HepG2 (cell line): ENCODE results near the gene MAPK8. TPM values are rescaled to one million over a fixed set of nuclear protein-coding genes. Genes with fewer than 3 reads are reported as not detected.

ENCODE experiments used
- ATAC-seq: fragments of 200-7000 bp; cut with Tn5 transposase; 3 replicates; pipeline ENCODE4 v1.9.1; 2020; ENCODE audit warnings: mild to moderate bottlenecking, moderate library complexity
- BruUV-seq: library from RNA; stranded (reverse); fragments of 400-500 nt; replicated peaks from 2 replicates; lab custom pipeline; 2021; lab: Mats Ljungman, UMichigan
- CTCF ChIA-PET: fragments of 300-600 bp; formaldehyde crosslinking; extraction: SDS; loops from one replicate; lab custom pipeline; 2021; ENCODE audit warnings: low total read pairs, inconsistent platforms, low intra/inter-chr PET ratio; lab: Yijun Ruan, JAX
- POLR2A ChIA-PET: fragments of 350-600 bp; sonication (Branson Sonifier 250); formaldehyde crosslinking; loops from one replicate; lab custom pipeline; 2020; ENCODE audit warnings: antibody characterized with exemption, inconsistent platforms; lab: Yijun Ruan, JAX
- DNase-seq: peaks from one replicate; pipeline ENCODE4 v3.0.0-alpha.2; 2015; ENCODE audit warnings: low spot score
- FAIRE-seq: peaks from 3 replicates; lab custom pipeline; 2011; peaks lifted over from hg19 to GRCh38; lab: Jason Lieb, UNC
- H2AFZ ChIP-seq: one replicate; pipeline ENCODE4 v1.6.1; 2011; ENCODE audit warnings: low read length, inconsistent platforms
- H3K27ac ChIP-seq: fragments of 300-600 bp; 3 replicates; pipeline ENCODE4 v1.8.0; 2011; ENCODE audit warnings: mixed run types, mild to moderate bottlenecking, mixed read lengths, low read length, inconsistent platforms; ENCODE audit not compliant: insufficient read depth; ENCODE audit errors: extremely low read length
- H3K27me3 ChIP-seq, 2 experiments: fragments of 200-600 bp in 1 of 2; 2 replicates in 1 of 2; 3 replicates in 1 of 2; pipeline versions ENCODE4 v1.6.0 to v1.8.0; 2011; ENCODE audit warnings: low read length in 2 of 2, mild to moderate bottlenecking in 2 of 2, moderate library complexity in 2 of 2, inconsistent platforms in 1 of 2; ENCODE audit not compliant: insufficient read depth in 2 of 2, control insufficient read depth in 1 of 2
- H3K36me3 ChIP-seq, 2 experiments: fragments of 200-600 bp in 1 of 2; replicated peaks in 1 of 2; 2 replicates in 1 of 2; 3 replicates in 1 of 2; pipeline versions ENCODE4 v1.5.1 to v1.8.0; 2011; ENCODE audit warnings: low read length in 2 of 2, inconsistent platforms in 1 of 2; ENCODE audit not compliant: insufficient read depth in 2 of 2, control insufficient read depth in 1 of 2
- H3K4me1 ChIP-seq: 2 replicates; pipeline ENCODE4 v1.5.1; 2012; ENCODE audit warnings: low read length, inconsistent platforms; ENCODE audit not compliant: insufficient read depth
- H3K4me2 ChIP-seq: 2 replicates; pipeline ENCODE4 v1.6.0; 2011; ENCODE audit warnings: low read depth, low read length, inconsistent platforms
- H3K4me3 ChIP-seq, 3 experiments: fragments of 200-600 bp in 1 of 3; sonication (generic), shearing (Covaris generic) in 1 of 3; replicated peaks in 1 of 3; 2 replicates each; pipeline ENCODE4 v1.5.1; 2011 to 2016; ENCODE audit warnings: low read length in 3 of 3, inconsistent platforms in 2 of 3, low read depth in 2 of 3, mild to moderate bottlenecking in 2 of 3, control low read depth in 1 of 3, mixed read lengths in 1 of 3; ENCODE audit not compliant: insufficient read depth in 1 of 3
- H3K79me2 ChIP-seq: one replicate; pipeline ENCODE4 v1.6.1; 2011; ENCODE audit warnings: low read length, inconsistent platforms; ENCODE audit not compliant: insufficient read depth
- H3K9ac ChIP-seq: 2 replicates; pipeline ENCODE4 v1.6.0; 2011; ENCODE audit warnings: mild to moderate bottlenecking, low read depth, low read length, inconsistent platforms; ENCODE audit not compliant: insufficient read depth
- H3K9me3 ChIP-seq: 2 replicates; pipeline ENCODE4 v1.5.1; 2012; ENCODE audit warnings: mild to moderate bottlenecking, low read length
- H4K20me1 ChIP-seq: 2 replicates; pipeline ENCODE4 v1.6.0; 2011; ENCODE audit warnings: inconsistent platforms, mild to moderate bottlenecking, low read length, moderate library complexity; ENCODE audit not compliant: insufficient read depth
- AGO1 ChIP-seq: fragments of 200-400 bp; formaldehyde crosslinking; IDR thresholded peaks from 2 replicates; pipeline ENCODE4 v1.6.1; 2017; ENCODE audit warnings: mild to moderate bottlenecking, low read depth, low read length, moderate library complexity; ENCODE audit not compliant: poor library complexity, severe bottlenecking
- FOXP4 ChIP-seq: sonication (generic); formaldehyde crosslinking; IDR thresholded peaks from 2 replicates; pipeline ENCODE4 v1.4.0; 2020; ENCODE audit warnings: missing genetic modification reagents
- GABPA ChIP-seq, 2 experiments: IDR thresholded peaks; 2 replicates each; pipeline ENCODE4 v1.6.1; 2011 to 2016; ENCODE audit warnings: low read depth in 2 of 2, low read length in 1 of 2, missing biosample characterization in 1 of 2, missing genetic modification characterization in 1 of 2
- HNRNPH1 ChIP-seq: fragments of 200-400 bp; formaldehyde crosslinking; optimal IDR thresholded peaks from 2 replicates; pipeline ENCODE3; 2017; ENCODE audit warnings: mild to moderate bottlenecking, low read depth, low read length
- MLLT10 ChIP-seq: sonication (generic); formaldehyde crosslinking; IDR thresholded peaks from 2 replicates; pipeline ENCODE4 v1.4.0; 2020; ENCODE audit warnings: missing genetic modification reagents
- NR2F6 ChIP-seq, 2 experiments: IDR thresholded peaks; 2 replicates each; pipeline ENCODE4 v1.6.1; 2016; ENCODE audit warnings: antibody characterized with exemption in 1 of 2, mild to moderate bottlenecking in 1 of 2
- SRF ChIP-seq: IDR thresholded peaks from 2 replicates; pipeline ENCODE4 v1.6.1; 2011; ENCODE audit warnings: mild to moderate bottlenecking, low read depth, low read length, moderate library complexity
- ZMYM4 ChIP-seq: sonication (generic); formaldehyde crosslinking; IDR thresholded peaks from 2 replicates; pipeline ENCODE4 v1.8.1; 2023; ENCODE audit warnings: mild to moderate bottlenecking, missing genetic modification reagents
- ZNF232 ChIP-seq: sonication (generic); formaldehyde crosslinking; IDR thresholded peaks from 2 replicates; pipeline ENCODE4 v1.4.0; 2020; ENCODE audit warnings: missing genetic modification reagents, borderline replicate concordance
- ZNF24 ChIP-seq: fragments of 450-650 bp; IDR thresholded peaks from 2 replicates; pipeline ENCODE4 v1.6.1; 2017; ENCODE audit warnings: antibody characterized with exemption, mild to moderate bottlenecking
- ZNF33B ChIP-seq: sonication (generic); formaldehyde crosslinking; IDR thresholded peaks from 2 replicates; pipeline ENCODE4 v1.5.1; 2020; ENCODE audit warnings: mild to moderate bottlenecking, missing genetic modification reagents
- ZNF570 ChIP-seq: sonication (generic); formaldehyde crosslinking; IDR thresholded peaks from 2 replicates; pipeline ENCODE4 v1.4.0; 2020; ENCODE audit warnings: mild to moderate bottlenecking, missing genetic modification reagents, borderline replicate concordance
- WGBS: methylation state at CpG from one replicate; pipeline ENCODE4 v1.1.6; 2017; ENCODE audit warnings: low lambda C conversion rate; 5-methylcytosine and 5-hydroxymethylcytosine counted together
- in situ Hi-C: cut with HindIII; loops from 2 replicates; pipeline ENCODE4 v1.10.0; 2017; ENCODE audit warnings: low pct_unique_long_range_greater_than_20kb; ENCODE audit not compliant: extremely low pct_ligation_motif_present
- intact Hi-C: fragments of 100-400 bp; cut with micrococcal nuclease; formaldehyde crosslinking; loops from one replicate; pipeline ENCODE4 v1.10.0; 2022; ENCODE audit not compliant: unreplicated experiment
- polyA plus RNA-seq, 8 experiments: library from polyadenylated mRNA; depleted of rRNA in 3 of 8; stranded (reverse) in 7 of 8; unstranded in 1 of 8; fragments of >200 nt; fragmentation: Illumina TruSeq in 4 of 8; extraction: Trizol in 4 of 8; gene quantifications; 2 replicates each; pipeline versions ENCODE4 v1.2.1 to v1.2.3, GENCODE V29; 2011 to 2016; ENCODE audit warnings: low read depth in 4 of 8, missing spikeins in 1 of 8, mixed read lengths in 1 of 8; ENCODE audit not compliant: insufficient read depth in 1 of 8
- total RNA-seq, 5 experiments: library from RNA; depleted of rRNA; stranded (reverse); fragments of >200 nt; fragmentation: Illumina TruSeq; extraction: Trizol; gene quantifications; 2 replicates each; pipeline ENCODE4 v1.2.3, GENCODE V29; 2016; ENCODE audit warnings: low read depth in 1 of 5
- TF ChIP-seq, protein P1 (sequence below): sonication (generic); formaldehyde crosslinking; IDR thresholded peaks from 2 replicates; pipeline ENCODE4 v1.4.0; 2020; ENCODE audit warnings: low read depth, missing genetic modification reagents

Gene MAPK8
- total and polyA plus RNA-seq, 2 of the 13 experiments (the other 11 are each of a cell fraction or from before 2014, with no cell fraction given) = 41.6 to 47.3 TPM

GRCh38 chr10:48307711-48308018, 1.2 kb downstream of the MAPK8 start:
- intact Hi-C loops = no loop called here
- ATAC-seq = no peak

DNA sequence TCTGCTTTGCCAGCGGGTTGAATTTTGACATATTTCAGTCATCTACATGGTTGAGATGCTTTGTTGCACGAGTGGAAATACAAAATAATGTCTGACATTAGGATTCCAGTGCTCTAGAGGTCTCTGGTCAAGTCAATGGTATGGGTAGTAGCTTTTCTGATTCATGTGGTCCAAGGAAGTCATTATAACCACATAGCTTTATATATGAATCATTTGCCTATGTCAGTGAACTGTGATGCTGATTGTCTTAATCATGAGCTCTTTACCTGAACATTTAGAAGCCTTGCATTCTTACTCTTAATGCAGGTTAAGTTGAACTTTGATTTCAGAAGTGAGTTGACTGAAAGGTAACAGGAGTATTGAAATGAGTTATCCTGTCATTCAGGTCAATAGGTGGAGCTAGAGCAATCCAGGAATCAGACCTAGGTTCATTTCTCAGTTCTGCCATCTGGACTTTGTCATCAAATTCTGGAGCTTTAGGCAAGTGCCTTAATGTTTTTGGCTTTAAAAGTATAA, 3.3 kb downstream of the MAPK8 start:
- H3K9me3 ChIP-seq = no peaks in the 10 kb centered on the region
- peaks cover 24% of the 10 kb centered on the region for H4K20me1 ChIP-seq
- BruUV-seq = no TSS peak
- no peak overlapping the region for H3K4me3 ChIP-seq
- no peak overlapping the region for H3K4me2 ChIP-seq
- peaks cover 39% of the 10 kb centered on the region for H3K79me2 ChIP-seq
- H3K27ac ChIP-seq = no peak overlapping the region
- intact Hi-C loops (no loop called here), in situ Hi-C loops (no loop called here)
- DNase-seq = peak; percentile 41
- ChIA-PET CTCF (no interaction called here), POLR2A (no interaction called here)
- 54% methylated on average over 2 of the region's 2 CpGs for WGBS
- peak; percentile 77 for FAIRE-seq
- H3K4me1 ChIP-seq = peaks cover 30% of the 10 kb centered on the region
- no peak for ATAC-seq
- no peak overlapping the region for H3K9ac ChIP-seq
- no peak overlapping the region for H2AFZ ChIP-seq
- H3K27me3 ChIP-seq = no peaks in the 10 kb centered on the region; a peak in 1 of 5 replicates
- no peaks in the 10 kb centered on the region for H3K36me3 ChIP-seq
- TF ChIP-seq AGO1 (no peak), MLLT10 (CRISPR knock-in tag) (no peak), FOXP4 (CRISPR knock-in tag) (no peak), SRF (no peak), ZMYM4 (0 out of 2 replicates have a peak, but pooled peaks have one; percentile 22), NR2F6 (IDR thresholded peaks at IDR 0.05) (no peak), NR2F6 (CRISPR knock-in tag; IDR thresholded peaks at IDR 0.05) (0 out of 2 replicates have a peak, but pooled peaks have one; percentile 10), ZNF232 (CRISPR knock-in tag) (no peak), HNRNPH1 (no peak)
- TF ChIP-seq, protein P1, sequence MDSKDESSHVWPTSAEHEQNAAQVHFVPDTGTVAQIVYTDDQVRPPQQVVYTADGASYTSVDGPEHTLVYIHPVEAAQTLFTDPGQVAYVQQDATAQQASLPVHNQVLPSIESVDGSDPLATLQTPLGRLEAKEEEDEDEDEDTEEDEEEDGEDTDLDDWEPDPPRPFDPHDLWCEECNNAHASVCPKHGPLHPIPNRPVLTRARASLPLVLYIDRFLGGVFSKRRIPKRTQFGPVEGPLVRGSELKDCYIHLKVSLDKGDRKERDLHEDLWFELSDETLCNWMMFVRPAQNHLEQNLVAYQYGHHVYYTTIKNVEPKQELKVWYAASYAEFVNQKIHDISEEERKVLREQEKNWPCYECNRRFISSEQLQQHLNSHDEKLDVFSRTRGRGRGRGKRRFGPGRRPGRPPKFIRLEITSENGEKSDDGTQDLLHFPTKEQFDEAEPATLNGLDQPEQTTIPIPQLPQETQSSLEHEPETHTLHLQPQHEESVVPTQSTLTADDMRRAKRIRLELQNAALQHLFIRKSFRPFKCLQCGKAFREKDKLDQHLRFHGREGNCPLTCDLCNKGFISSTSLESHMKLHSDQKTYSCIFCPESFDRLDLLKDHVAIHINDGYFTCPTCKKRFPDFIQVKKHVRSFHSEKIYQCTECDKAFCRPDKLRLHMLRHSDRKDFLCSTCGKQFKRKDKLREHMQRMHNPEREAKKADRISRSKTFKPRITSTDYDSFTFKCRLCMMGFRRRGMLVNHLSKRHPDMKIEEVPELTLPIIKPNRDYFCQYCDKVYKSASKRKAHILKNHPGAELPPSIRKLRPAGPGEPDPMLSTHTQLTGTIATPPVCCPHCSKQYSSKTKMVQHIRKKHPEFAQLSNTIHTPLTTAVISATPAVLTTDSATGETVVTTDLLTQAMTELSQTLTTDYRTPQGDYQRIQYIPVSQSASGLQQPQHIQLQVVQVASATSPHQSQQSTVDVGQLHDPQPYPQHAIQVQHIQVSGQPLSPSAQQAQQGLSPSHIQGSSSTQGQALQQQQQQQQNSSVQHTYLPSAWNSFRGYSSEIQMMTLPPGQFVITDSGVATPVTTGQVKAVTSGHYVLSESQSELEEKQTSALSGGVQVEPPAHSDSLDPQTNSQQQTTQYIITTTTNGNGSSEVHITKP (CRISPR knock-in tag) = no peak

More at GRCh38 chr10:48307711-48308018, 1.2 kb downstream of the MAPK8 start:
- H3K27ac ChIP-seq = peak overlapping the region; percentile 87
- DNase-seq (no peak), FAIRE-seq (no peak)
- H3K9ac ChIP-seq = peak overlapping the region; percentile 85
- CTCF ChIA-PET = no interaction called here
- H2AFZ ChIP-seq = no peak overlapping the region
- peaks cover 35% of the 10 kb centered on the region for H3K79me2 ChIP-seq
- WGBS = 20% methylated on average over 3 of the region's 3 CpGs
- peaks cover 24% of the 10 kb centered on the region for H4K20me1 ChIP-seq
- peak overlapping the region; percentile 78 for H3K4me2 ChIP-seq
- in situ Hi-C loops = no loop called here
- no peaks in the 10 kb centered on the region for H3K9me3 ChIP-seq
- TF ChIP-seq GABPA (IDR thresholded peaks at IDR 0.05; ENCODE audit: low read depth, low read length) (no peak), GABPA (CRISPR knock-in tag; IDR thresholded peaks at IDR 0.05; ENCODE audit: low read depth) (no peak), NR2F6 (IDR thresholded peaks at IDR 0.05) (0 out of 2 replicates have a peak, but pooled peaks have one; percentile 6), NR2F6 (CRISPR knock-in tag; IDR thresholded peaks at IDR 0.05) (no peak), ZNF570 (no peak), ZNF33B (CRISPR knock-in tag) (no peak), ZNF24 (0 out of 2 replicates have a peak, but pooled peaks have one; percentile 27)
- H3K27me3 ChIP-seq = no peaks in the 10 kb centered on the region; a peak in 1 of 5 replicates
- H3K36me3 ChIP-seq = no peaks in the 10 kb centered on the region
- no TSS peak for BruUV-seq
- H3K4me1 ChIP-seq = peaks cover 30% of the 10 kb centered on the region
- peak overlapping the region; percentile 82 to 95 (median 83) for H3K4me3 ChIP-seq
- POLR2A ChIA-PET = no interaction called here
